Left ventricle myocardium inferior (tissue), 1 donor: ENCODE data around the gene PIANP. TPM values are rescaled to one million over a fixed set of nuclear protein-coding genes. Genes with fewer than 3 reads are reported as not detected.
A peak's percentile ranks its signal among the peaks of the same experiment; 100 is the strongest.

ENCODE experiments used
- DNase-seq: peaks from one replicate; pipeline ENCODE4 v3.0.0-alpha.2; 2020
- H3K27ac ChIP-seq: fragments of 200-600 bp; replicated peaks from 2 replicates; pipeline ENCODE4 v1.8.0; 2021
- H3K27me3 ChIP-seq: fragments of 200-600 bp; 2 replicates; pipeline ENCODE4 v1.8.0; 2021; ENCODE audit warnings: low read depth
- H3K36me3 ChIP-seq: fragments of 200-600 bp; 2 replicates; pipeline ENCODE4 v1.8.0; 2021
- H3K4me1 ChIP-seq: fragments of 200-600 bp; 2 replicates; pipeline ENCODE4 v1.8.0; 2021
- H3K4me3 ChIP-seq: fragments of 200-600 bp; 2 replicates; pipeline ENCODE4 v1.8.0; 2021; ENCODE audit warnings: mild to moderate bottlenecking, moderate library complexity
- H3K9me3 ChIP-seq: fragments of 200-600 bp; replicated peaks from 2 replicates; pipeline ENCODE4 v1.8.0; 2021
- CTCF ChIP-seq: fragments of 200-600 bp; IDR thresholded peaks from 2 replicates; pipeline ENCODE4 v1.8.0; 2021; ENCODE audit warnings: antibody characterized with exemption, mild to moderate bottlenecking, borderline replicate concordance
- intact Hi-C: fragments of 100-400 bp; cut with micrococcal nuclease; formaldehyde crosslinking; loops from one replicate; pipeline ENCODE4 v1.11.0; 2022
- total RNA-seq: library from RNA; stranded (reverse); fragmentation: NEBNext Ultra II Directional; extraction: Animal tissue kit (Norgen Biotek cat#: 25700); gene quantifications from one replicate; pipeline ENCODE4 v1.2.1, GENCODE V29; 2021
- donor health status: DM: no; HTN: yes; CAD: no; lungs with severe emphysema.

Gene PIANP
- total RNA-seq, 1 donor from 2014 or later: 0.41 TPM

GRCh38 chr12:6688999-6689882, 11.4 kb downstream of the PIANP start, which contains the start of gene ZNF384:
Gene ZNF384 (minus strand): TSS chr12:6689375. CDS start chr12:6679520, 9,855 bp downstream.
- intact Hi-C loops: no loop called here
- TF ChIP-seq CTCF: peak; percentile 52
- no peaks in the 10 kb centered on the region for H3K36me3 ChIP-seq
- peak within 1 kb of the TSS; percentile 95 for H3K4me3 ChIP-seq
- peak within 1 kb of the TSS; percentile 100 for H3K27ac ChIP-seq
- H3K4me1 ChIP-seq: peaks cover 55% of the 10 kb centered on the region
- no peaks in the 10 kb centered on the region for H3K9me3 ChIP-seq
- H3K27me3 ChIP-seq: no peaks in the 10 kb centered on the region
- peak; percentile 96 for DNase-seq

DNA sequence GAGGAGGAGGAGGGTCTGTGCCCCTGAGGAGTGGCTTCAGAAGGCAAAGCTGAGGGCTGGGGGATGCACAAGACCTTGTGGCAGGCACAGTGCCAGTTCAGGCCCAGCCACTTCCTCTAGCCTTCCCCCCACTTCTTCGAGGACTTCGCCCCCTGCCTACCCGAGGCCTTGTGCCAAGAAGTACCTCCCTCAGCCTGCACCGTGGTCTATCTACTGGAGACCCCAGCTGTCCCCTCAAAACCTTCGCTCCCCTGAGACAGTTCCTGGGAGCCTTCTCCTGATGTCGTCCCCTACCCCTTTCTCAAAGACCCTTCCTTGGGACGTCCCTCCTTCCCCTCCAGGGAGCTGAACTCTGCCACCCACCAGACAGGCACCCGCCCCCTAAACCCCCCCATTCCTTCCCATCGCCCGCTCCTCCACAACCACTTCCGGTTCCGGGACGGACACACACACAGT, 12.0 kb downstream of the PIANP start:
- Histone ChIP-seq H3K9me3 (no peaks in the 10 kb centered on the region), H3K36me3 (peaks cover 3% of the 10 kb centered on the region), H3K27ac (peak overlapping the region; percentile 100), H3K27me3 (no peaks in the 10 kb centered on the region), H3K4me3 (peak overlapping the region; percentile 95), H3K4me1 (peaks cover 55% of the 10 kb centered on the region)
- intact Hi-C loops: no loop called here
- TF ChIP-seq CTCF: no peak
- no peak for DNase-seq

DNA sequence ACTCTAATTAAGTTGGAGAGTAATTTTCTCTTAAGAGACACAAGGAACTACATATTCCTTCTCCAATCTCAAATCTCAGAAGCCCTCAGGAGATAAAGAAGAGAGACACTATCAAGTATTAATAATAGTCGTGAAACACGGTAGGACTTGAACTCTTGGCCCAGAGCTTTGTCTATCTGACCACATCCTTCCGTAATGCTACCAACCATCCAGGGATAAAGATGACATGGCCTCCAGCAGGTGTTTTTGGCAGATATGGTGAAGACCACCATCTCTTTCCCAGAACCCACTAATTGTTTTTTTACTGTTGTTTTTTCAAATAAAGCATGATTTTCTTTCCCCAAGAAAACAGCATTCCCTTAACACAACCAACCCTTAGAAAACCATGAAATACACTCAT, 14.8 kb downstream of the PIANP start:
- no peak for DNase-seq
- Histone ChIP-seq H3K36me3 (peaks cover 7% of the 10 kb centered on the region), H3K27ac (no peak overlapping the region), H3K9me3 (no peaks in the 10 kb centered on the region), H3K4me3 (no peak overlapping the region), H3K4me1 (peaks cover 48% of the 10 kb centered on the region), H3K27me3 (no peaks in the 10 kb centered on the region)
- intact Hi-C loops: no loop called here
- no peak for TF ChIP-seq CTCF

- DNase-seq: no peak
- Histone ChIP-seq H3K4me3 (no peak overlapping the region), H3K9me3 (no peaks in the 10 kb centered on the region), H3K27ac (no peak overlapping the region), H3K27me3 (no peaks in the 10 kb centered on the region), H3K4me1 (peaks cover 36% of the 10 kb centered on the region), H3K36me3 (peaks cover 15% of the 10 kb centered on the region)
- peak; percentile 53 for TF ChIP-seq CTCF
- intact Hi-C loops: no loop called here
These were observed 16.0 kb downstream of the PIANP start for GRCh38 chr12:6684609-6685008.

GRCh38 chr12:6676962-6677361, 23.7 kb downstream of the PIANP start:
- Histone ChIP-seq H3K9me3 (no peaks in the 10 kb centered on the region), H3K36me3 (peaks cover 83% of the 10 kb centered on the region), H3K27ac (no peak overlapping the region), H3K4me3 (no peak overlapping the region), H3K4me1 (no peaks in the 10 kb centered on the region), H3K27me3 (no peaks in the 10 kb centered on the region)
- no peak for TF ChIP-seq CTCF
- intact Hi-C loops: no loop called here
- DNase-seq: no peak
